OCI-LY1 (cell line): ENCODE results near the gene MEIS1.

Source experiments
- H2AFZ ChIP-seq: fragments of 200-600 bp; sonication (generic), shearing (Covaris generic); 2 replicates; pipeline ENCODE4 v1.6.0; 2014; ENCODE audit warnings: antibody characterized with exemption, mild to moderate bottlenecking, low read length
- H3F3A ChIP-seq: fragments of 200-600 bp; sonication (generic), shearing (Covaris generic); 2 replicates; pipeline ENCODE4 v1.6.0; 2014; ENCODE audit warnings: mild to moderate bottlenecking, antibody characterized with exemption, low read length, moderate library complexity; ENCODE audit not compliant: insufficient read depth
- H3K27ac ChIP-seq: fragments of 200-600 bp; sonication (generic); 2 replicates; pipeline ENCODE4 v1.5.1; 2014; ENCODE audit warnings: low read length, mixed run types, mild to moderate bottlenecking, low read depth; ENCODE audit not compliant: poor library complexity, severe bottlenecking
- H3K27me3 ChIP-seq: fragments of 200-600 bp; sonication (generic); 2 replicates; pipeline ENCODE4 v1.6.0; 2014; ENCODE audit warnings: antibody characterized with exemption, mild to moderate bottlenecking, low read length, moderate library complexity; ENCODE audit not compliant: insufficient read depth
- H3K36me3 ChIP-seq: fragments of 200-600 bp; sonication (generic); 2 replicates; pipeline ENCODE4 v1.6.1; 2014; ENCODE audit warnings: mild to moderate bottlenecking, antibody characterized with exemption, low read length, moderate library complexity, mixed read lengths; ENCODE audit not compliant: insufficient read depth
- H3K4me1 ChIP-seq: fragments of 200-600 bp; sonication (generic); 2 replicates; pipeline ENCODE4 v1.5.1; 2014; ENCODE audit warnings: mild to moderate bottlenecking, low read length, moderate library complexity; ENCODE audit not compliant: insufficient read depth, severe bottlenecking
- H3K4me2 ChIP-seq: fragments of 200-600 bp; sonication (generic), shearing (Covaris generic); 2 replicates; pipeline ENCODE4 v1.6.1; 2014; ENCODE audit warnings: low read length
- H3K4me3 ChIP-seq: fragments of 200-600 bp; sonication (generic); 2 replicates; pipeline ENCODE4 v1.5.1; 2014; ENCODE audit warnings: low read length, low read depth, mild to moderate bottlenecking, mixed read lengths; ENCODE audit not compliant: poor library complexity, severe bottlenecking
- H3K79me2 ChIP-seq: fragments of 200-600 bp; shearing (Covaris generic); 2 replicates; pipeline ENCODE4 v1.6.1; 2016; ENCODE audit warnings: mixed run types, low read length, mixed read lengths; ENCODE audit not compliant: insufficient read depth
- H3K9ac ChIP-seq: fragments of 200-600 bp; sonication (generic), shearing (Covaris generic); 2 replicates; pipeline ENCODE4 v1.6.1; 2014; ENCODE audit warnings: mild to moderate bottlenecking, low read length, mixed read lengths
- H3K9me2 ChIP-seq: fragments of 200-600 bp; sonication (generic), shearing (Covaris generic); 2 replicates; pipeline ENCODE4 v1.6.1; 2014; ENCODE audit warnings: low read depth, mild to moderate bottlenecking, low read length, mixed read lengths
- H3K9me3 ChIP-seq: fragments of 200-600 bp; shearing (Covaris generic); 2 replicates; pipeline ENCODE4 v1.6.1; 2014; ENCODE audit warnings: low read length, mixed read lengths
- H4K20me1 ChIP-seq: fragments of 200-600 bp; sonication (generic), shearing (Covaris generic); 2 replicates; pipeline ENCODE4 v1.6.0; 2016; ENCODE audit warnings: mild to moderate bottlenecking, low read length; ENCODE audit not compliant: insufficient read depth
- CTCF ChIP-seq: fragments of 200-600 bp; sonication (generic), shearing (Covaris generic); IDR thresholded peaks from 2 replicates; pipeline ENCODE4 v1.5.1; 2017; ENCODE audit warnings: mild to moderate bottlenecking, antibody characterized with exemption, low read length, moderate library complexity, mixed read lengths
- EZH2 ChIP-seq: fragments of 200-600 bp; sonication (generic), shearing (Covaris generic); IDR thresholded peaks from 2 replicates; pipeline ENCODE4 v1.8.0; 2017; ENCODE audit warnings: borderline replicate concordance, mixed run types, mild to moderate bottlenecking, antibody characterized with exemption, low read length, moderate library complexity, mixed read lengths

The MEIS1 gene

DNA sequence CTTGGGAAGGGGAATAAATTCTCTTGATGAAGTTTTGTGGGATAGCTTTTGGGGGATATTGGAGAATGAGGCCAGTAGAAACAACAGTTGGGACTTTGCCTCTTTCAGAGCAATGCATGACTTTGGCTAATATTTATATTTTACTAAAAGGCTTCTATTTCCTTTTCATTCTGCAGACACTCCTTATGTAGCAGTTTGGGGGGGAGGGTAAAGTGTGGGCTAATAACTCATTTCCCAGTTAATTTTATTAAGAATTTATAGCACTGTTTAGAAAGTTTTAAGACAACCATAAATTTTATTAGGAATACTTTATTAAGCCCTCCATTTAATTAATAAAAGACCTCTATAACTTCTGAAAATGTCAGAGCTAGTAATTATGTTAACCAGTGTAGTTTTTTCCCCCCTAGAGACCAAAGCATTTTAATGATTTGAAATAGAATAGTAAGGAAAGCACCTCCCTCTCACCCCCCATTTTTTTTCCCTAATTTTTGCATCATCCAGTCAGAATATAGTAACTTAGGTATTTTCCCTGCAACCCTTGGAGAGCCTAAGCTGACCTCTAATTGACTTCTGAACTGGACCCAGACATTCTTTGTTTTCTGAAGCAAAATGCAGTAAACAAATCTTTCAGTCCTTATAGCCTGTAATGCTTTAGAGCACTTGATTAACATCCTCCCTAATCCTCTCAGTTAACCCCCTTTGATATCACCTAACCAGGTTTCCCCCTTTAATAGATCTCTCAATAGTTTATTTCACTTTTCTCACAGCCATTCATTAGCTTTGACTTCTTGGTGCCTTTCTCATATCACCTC is 5.0 kb upstream of the MEIS1 start:
- H3K27me3 ChIP-seq, result no peaks in the 10 kb centered on the region
- TF ChIP-seq CTCF (no peak), EZH2 (no peak)
- H3K79me2 ChIP-seq, result no peaks in the 10 kb centered on the region

GRCh38 chr2:66430505-66431273 is 4.2 kb upstream of the MEIS1 start:
- Histone ChIP-seq H3K27me3 (no peaks in the 10 kb centered on the region), H3K79me2 (no peaks in the 10 kb centered on the region), H3K4me3 (no peak overlapping the region), H3K9me3 (no peaks in the 10 kb centered on the region), H3K4me2 (no peak overlapping the region), H3K27ac (no peak overlapping the region), H3F3A (no peaks in the 10 kb centered on the region), H2AFZ (no peak overlapping the region), H3K36me3 (no peaks in the 10 kb centered on the region), H4K20me1 (no peaks in the 10 kb centered on the region), H3K4me1 (no peaks in the 10 kb centered on the region), H3K9ac (no peak overlapping the region), H3K9me2 (no peaks in the 10 kb centered on the region)
- no peak for TF ChIP-seq EZH2
- TF ChIP-seq CTCF, result no peak

More for the DNA sequence above, 5.0 kb upstream of the MEIS1 start:
- Histone ChIP-seq H3K4me1 (no peaks in the 10 kb centered on the region), H3K9me3 (no peaks in the 10 kb centered on the region), H3K27ac (no peak overlapping the region), H3F3A (no peaks in the 10 kb centered on the region), H3K9me2 (no peaks in the 10 kb centered on the region), H2AFZ (no peak overlapping the region), H3K4me2 (no peak overlapping the region), H3K4me3 (no peak overlapping the region), H3K36me3 (no peaks in the 10 kb centered on the region), H3K9ac (no peak overlapping the region), H4K20me1 (no peaks in the 10 kb centered on the region)

DNA sequence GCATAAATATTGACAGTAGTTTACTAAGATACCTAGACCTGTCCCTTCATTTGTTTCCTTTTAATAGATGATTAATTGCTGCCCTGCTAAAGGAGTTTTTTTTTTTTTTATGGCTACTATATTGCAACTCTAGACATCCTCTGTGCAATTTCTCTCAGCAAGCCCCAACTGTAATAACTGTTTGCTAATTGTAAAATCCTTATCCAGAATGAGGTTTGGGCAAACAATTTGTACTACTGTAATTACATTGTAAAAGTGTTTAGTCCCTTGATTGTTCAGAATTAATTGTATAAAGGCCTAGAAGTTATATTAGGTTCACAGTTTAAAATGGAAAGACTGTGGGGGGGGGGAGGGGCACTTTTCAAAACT is 3.7 kb upstream of the MEIS1 start:
- Histone ChIP-seq H2AFZ (no peak overlapping the region), H3K9ac (no peak overlapping the region), H3K36me3 (no peaks in the 10 kb centered on the region), H3K27me3 (no peaks in the 10 kb centered on the region), H3K4me3 (no peak overlapping the region), H4K20me1 (no peaks in the 10 kb centered on the region), H3K27ac (no peak overlapping the region), H3K79me2 (no peaks in the 10 kb centered on the region), H3K4me1 (no peaks in the 10 kb centered on the region), H3F3A (no peaks in the 10 kb centered on the region), H3K9me3 (no peaks in the 10 kb centered on the region), H3K9me2 (no peaks in the 10 kb centered on the region), H3K4me2 (no peak overlapping the region)
- TF ChIP-seq EZH2 (no peak), CTCF (no peak)
